ENCODE measurements around the gene USP44.
A peak's percentile ranks its signal among the peaks of the same experiment; 100 is the strongest.

USP44 gene

DNA sequence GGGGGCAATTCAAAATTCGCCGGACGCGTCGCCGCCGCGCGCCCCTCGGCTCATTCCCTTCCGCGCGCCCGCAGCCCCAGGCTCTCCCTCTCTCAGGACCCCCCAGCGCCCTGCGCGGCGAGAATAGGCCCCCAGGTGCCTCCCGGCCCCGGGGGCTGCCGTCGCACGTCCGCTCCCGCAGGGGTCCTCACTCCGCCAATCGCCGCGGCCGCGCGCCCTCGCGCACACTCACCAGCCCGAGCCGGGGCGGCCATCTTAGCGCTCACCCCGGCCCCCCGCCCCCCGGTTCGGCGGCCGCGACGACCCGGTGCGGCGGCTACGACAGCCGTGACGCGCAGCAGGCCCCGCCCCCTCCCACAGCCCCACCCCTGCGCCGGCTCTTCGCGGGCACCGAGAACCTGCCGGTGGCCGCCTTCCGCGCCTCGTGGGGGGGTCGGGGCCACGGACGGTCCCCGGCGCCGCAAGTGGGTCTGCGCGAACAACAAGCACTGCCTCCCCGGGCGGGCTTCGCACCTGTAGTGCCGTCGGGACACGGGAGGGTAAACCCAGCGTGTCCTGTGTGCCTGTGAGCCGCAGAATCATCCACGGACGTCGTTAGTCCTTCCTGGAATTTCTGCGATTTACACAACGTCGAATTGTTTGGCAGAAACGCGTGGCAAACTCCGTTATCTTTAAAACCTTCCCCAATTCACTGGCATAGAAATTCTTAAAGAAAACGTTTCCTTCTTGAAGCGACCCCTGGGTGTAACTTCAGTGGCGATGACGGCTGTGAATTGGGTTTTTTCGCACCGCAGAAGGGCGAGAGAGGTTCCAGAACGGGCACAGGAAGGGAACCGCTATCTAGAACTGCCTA, 2.5 kb downstream of the USP44 start:
- DNase-seq (ENCODE audit: low read depth in 3 of 3): peak; percentile 42 to 64 (median 45)

DNA sequence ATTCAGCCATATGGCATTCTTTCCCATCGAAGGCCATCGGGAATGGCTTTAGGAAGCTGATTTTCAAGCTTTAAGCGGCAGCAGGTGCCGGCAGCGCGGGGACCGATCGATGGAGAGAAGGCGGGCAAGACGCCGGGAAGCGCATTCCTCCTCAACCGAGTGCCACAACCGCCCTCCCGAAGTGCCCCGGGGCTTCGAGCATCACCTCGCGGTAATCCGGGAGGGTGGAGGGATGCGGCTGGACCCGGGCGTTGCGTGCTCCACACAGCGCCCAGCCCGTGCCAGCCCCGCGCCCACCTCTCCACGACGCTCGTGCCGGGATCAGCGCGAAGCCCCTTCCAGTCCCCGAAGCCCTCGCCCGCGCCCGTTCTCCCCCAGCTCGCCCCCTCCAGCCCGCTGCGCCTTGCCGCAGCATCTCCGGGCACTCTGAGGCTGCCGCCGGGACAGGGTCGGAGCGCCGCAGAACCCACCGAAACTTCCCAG, 3.2 kb downstream of the USP44 start:
- peak in 2 of 3 experiments; percentile 7 to 27 for DNase-seq (ENCODE audit: low read depth in 3 of 3)

DNA sequence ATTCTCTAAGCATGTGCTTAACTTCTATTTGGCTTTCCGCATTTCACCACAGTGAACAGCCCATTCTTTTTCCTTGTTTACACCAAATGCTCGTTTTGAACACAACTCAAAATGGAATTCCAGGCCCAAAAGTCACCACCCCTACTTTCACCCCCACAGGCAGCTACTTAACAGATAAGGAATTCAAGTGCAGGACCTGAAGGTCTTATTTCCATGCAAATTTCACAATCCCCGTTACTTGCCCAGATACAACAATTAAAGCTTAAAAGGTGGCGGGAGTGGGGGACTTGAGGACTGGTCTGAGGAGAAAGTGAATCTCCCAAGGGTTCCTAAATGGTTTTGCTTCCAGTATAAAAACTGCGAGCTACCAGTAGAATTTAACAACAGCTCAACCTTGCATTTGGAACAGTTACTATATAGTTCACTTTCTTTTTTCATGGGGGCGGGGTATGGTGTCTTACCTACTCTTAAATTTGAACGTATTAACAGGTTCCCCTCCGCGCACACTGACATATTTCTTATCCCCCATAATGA, 3.7 kb downstream of the USP44 start:
- no peak for DNase-seq (ENCODE audit: low read depth in 3 of 3)

DNA sequence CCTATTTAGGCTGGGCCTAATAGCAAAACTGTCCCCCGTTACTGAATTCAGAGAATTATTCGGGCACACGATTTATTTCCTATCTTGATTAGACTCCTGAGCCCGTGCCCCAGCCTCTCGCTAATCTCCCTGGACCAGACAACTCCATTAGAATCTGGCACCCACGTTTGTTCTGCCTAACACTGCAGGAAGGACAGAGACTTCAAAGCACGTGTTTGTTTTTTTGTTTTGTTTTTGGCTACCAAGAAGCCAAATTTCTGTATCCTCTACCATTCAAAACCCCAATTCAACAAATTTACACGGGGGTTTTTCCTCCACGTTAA, 4.8 kb downstream of the USP44 start:
- DNase-seq (ENCODE audit: low read depth in 3 of 3): no peak

DNA sequence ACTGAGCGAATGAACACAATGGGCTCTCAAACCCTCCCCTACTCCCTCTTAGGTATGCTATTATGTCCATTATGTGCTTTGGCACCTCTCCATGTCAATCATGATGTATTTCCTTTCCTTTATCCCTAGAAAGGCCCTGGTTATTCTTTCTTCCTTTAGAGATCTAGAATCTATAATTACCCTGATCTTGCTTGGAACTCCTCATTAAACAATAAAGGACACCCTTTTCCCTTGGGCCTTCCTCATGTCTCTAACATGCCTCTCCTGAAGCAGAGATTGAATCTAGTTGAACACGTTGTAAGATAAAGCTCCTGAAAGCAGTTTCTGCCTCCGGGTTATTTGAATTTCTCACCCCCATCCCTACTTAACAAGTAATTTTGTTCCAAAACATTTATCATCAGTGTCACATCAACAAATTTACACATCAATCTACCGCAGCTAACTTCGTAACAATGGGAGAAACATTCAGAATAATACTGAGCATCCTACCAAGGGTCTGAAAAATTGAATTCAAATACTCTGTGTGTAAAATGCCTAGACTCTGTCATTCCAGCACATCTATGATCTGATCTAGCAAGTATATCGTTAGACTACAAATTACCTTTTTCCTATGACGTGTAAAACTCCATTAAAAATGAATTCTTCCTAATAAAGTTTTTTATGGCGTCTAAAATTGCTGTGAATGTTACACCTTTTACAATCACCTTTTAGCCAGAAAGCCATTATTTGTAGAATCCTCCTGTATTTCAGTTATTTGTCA, 5.4 kb downstream of the USP44 start:
- no peak for DNase-seq (ENCODE audit: low read depth in 3 of 3)

DNA sequence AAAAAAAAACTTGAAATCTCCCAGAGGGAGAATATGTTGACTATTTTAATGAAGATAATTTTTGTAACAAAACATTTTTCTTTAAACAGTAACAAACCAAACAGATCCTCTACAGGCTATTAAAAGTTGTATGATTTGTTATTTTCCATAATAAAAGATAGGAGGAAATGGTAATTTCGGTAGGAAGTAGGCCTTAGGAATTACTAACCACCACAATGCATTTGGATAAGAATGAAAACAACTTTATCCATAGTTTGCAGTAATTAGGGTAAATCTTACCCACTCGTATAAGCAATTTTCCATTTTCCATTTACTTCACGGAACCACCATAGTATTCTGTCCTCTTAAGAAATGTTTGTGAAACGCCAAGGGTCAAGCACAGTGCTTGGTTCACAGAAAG, 6.0 kb downstream of the USP44 start:
- DNase-seq (ENCODE audit: low read depth in 3 of 3): no peak

DNA sequence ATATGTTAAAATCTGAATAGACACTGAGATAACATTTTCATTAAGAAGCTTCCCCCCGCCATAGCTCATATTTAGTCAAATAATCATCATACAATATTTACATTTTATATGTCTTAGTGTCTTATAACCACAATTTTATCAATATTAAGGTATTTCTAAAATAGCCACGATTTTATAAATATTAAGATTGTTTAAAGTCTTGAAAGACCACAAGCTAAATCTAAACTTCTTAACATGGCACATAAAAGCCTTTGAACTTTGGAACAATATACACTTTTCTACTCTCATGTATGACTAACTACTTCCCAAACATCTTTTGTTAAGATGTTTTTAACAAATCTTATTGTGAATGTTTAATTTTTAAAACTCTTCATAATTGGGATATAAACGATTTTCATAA, 6.5 kb downstream of the USP44 start:
- no peak for DNase-seq (ENCODE audit: low read depth in 3 of 3)

DNA sequence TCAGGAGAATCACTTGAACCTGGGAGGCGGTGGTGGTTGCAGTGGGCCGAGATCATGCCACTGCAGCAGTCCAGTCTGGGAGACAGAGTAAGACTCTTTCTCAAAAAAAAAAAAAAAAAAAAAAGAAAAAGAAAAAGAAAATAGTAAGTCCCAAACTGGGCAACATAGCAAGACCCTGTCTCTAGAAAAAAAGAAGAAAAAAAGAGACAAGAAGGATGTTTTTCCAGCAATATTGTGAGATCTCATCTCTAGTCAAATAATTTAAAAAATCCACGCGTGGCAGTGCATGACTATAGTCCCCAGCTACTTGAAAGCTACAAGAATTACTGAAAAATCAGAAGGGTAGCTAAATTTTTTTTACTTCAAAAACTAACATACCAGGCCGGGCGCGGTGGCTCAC, 8.0 kb downstream of the USP44 start:
- DNase-seq (ENCODE audit: low read depth in 3 of 3): no peak

DNA sequence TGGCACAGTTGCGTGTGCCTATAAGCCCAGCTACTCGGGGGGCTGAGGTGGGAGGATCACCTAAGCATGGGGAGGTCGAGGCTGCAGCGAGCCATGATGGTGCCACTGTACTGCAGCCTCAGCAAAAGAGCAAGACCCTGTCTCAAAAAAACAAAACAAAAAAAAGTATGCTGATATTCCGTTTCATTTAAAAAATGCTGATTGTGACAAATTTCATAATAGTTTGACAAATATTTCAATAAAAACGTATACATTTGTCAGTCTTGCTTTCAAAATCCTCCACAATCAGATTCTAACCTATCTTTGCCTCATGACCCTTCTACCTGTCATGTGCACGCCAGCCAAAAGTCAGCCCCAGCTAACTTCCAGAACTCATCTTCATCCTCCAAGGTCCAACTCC, 9.8 kb downstream of the USP44 start:
- no peak for DNase-seq (ENCODE audit: low read depth in 3 of 3)

DNA sequence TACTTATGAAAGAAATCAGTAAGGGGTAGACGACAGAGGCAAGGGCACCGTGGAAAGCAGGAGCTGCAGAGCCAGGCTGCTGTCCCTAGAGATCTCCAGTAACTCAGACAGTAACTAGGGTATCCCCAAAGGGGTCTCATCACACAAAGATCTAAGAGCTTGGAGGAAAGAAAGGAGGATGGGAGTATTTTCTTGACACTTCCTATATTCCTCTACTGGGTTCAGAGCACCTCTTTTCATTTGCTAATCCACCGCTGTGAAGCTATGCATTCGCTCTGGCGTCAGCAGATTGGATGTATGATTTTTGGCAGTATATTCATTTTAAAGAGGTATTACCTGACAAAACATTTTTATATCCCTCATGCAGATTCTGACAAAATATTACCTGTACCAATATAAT, 12.6 kb downstream of the USP44 start:
- no peak for DNase-seq (ENCODE audit: low read depth in 3 of 3)

DNA sequence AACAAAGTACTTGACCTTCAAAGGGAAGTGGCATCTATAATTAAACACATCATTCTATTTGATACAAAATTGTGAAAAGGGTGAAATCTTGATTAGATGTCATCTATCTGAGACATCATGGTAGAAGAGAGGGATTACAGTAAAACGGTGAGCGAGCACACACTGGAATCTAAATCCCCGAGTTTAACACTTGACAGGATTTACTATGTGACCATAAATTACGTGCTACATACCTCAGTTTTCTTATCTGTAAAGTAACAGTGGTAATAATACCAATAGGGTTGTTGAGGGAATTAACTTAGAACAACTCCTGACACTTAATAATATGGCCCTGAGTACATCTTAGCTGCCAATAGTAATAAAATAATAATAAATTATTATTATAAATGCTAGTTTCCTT, 13.3 kb downstream of the USP44 start:
- no peak for DNase-seq (ENCODE audit: low read depth in 3 of 3)

DNA sequence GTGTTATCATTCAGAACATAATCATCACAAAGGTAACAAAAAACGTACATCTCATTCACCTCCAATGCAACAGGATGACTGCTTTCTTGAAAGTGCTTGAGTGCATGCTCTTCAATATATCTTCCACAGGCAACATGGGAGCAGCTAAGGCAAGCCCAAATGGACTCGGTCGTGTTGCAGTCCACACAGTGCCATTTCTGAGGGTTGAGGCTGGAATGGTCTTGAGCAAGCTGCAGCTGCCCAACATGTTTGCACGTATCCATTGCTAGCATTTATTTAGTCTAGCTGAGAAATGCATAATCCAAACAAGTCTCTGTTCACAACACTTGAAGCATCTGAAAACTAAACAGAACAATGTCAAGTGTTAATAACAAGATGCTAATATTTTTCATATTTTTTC, 17.3 kb downstream of the USP44 start:
- no peak for DNase-seq (ENCODE audit: low read depth in 3 of 3)

DNA sequence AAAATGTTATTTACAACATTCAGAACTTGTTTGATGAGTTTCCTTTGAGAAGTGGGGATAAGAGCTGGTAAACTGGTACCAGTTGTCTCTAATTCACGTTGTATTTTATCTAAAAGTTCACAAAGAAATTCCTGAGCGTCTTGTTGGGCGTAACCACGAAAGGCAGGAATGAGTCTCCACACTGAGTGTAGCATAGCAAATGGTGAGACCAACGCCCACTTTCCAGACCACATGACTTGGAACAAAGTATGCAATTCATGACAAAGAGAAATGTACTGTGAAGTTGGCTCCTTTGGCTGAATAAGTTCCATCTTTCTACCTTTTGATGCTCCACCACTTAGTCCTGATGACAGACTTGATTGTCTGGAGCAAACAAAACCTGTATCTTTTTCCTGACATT, 18.4 kb downstream of the USP44 start:
- DNase-seq (ENCODE audit: low read depth in 3 of 3): peak in 1 of 3 experiments; percentile 7

DNA sequence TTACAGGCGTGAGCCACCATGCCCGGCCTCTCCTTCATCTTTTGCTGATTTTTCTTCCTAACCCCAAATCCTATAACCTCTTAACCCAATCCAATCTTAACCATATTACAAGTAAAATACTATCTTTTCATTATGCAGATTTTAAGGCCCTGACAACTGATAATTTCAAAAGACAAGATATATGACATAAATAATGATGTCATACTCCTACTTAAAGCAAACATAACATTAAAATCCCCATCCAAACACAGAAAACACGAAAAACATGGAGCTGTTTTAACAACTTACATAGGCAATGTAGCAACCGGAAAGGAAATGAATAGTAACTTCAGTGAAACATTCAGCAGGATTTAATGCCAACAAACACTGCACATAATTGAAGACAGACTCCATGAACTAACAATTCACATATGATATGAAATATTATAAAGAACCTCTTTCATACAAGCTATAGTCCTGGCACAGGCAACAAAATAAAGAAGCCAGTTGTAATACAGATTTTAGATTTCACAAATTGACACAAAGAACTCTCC, 21.5 kb downstream of the USP44 start:
- DNase-seq (ENCODE audit: low read depth in 3 of 3): no peak

DNA sequence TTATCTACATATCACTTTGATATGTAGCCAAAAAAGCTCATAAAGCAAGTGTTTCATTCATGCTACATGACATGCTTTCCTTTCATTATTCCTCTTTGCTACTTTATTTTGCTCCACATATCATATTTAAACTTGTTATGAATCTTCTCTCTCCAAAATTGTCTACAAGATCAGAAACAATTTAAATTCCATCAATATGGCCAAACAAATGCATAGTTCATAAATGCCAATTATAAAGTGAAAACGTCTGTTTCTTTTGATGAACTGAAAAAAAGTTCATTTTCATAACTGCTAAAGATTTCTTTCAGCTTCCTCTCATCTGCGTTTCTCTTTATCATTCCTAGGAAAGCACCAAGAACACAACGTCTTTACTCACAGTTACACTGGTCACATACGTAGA, 22.8 kb downstream of the USP44 start:
- DNase-seq (ENCODE audit: low read depth in 3 of 3): no peak

DNA sequence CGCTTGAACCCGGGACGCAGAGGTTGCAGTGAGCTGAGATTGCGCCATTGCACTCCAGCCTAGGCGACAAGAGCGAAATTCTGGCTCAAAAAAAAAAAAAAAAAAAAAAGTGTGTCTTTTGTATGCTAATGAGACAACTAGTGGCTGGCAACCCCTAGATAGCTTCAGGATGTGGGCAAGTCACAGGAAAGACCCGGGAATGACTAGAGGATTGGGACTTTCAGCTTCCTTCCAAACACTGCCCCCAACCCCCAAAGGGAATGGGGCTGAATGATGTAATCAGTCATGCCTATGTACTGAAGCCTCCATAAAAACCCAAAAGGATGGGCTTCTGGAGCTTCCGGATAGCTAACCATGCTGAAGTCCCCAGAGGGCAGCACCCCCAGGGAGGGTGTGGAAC, 28.6 kb downstream of the USP44 start:
- DNase-seq (ENCODE audit: low read depth in 3 of 3): no peak

DNA sequence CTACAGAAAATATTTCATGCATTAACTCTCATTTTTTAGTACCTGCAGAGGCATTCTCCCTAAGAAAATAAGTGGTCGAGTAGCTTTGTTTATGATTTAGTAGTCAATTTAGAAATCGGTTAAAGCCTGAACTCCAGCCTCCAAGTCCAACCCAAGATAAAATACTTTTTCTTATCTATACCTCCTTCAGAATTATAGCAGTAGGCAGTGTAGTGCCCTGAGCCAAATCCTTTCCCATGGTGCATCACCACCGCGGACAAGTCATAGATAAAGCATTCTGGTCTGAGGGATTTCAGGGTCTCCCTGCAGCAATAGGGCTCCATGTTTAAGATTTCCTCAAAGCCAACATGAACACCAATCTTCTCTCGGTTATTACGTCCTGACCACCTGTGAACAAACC, 30.5 kb downstream of the USP44 start:
- no peak for DNase-seq (ENCODE audit: low read depth in 3 of 3)

DNA sequence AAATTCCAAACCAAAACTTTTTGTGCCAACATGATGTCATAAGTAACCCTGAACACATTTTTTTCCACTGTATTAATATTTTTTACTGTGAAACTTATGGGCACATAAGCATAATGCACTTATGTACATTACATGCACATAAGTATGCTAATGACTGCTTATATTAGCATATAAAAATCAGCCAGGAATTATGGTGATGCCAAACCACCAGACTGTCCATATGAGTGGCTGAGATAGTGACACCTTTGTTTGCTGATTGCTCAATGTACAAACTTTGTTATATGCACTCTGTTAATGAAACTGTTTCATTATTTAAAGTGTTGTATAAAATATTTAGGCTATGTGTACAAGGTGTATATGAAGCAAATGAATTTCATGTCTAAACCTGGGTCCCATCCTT, 32.3 kb downstream of the USP44 start:
- no peak for DNase-seq (ENCODE audit: low read depth in 3 of 3)

DNA sequence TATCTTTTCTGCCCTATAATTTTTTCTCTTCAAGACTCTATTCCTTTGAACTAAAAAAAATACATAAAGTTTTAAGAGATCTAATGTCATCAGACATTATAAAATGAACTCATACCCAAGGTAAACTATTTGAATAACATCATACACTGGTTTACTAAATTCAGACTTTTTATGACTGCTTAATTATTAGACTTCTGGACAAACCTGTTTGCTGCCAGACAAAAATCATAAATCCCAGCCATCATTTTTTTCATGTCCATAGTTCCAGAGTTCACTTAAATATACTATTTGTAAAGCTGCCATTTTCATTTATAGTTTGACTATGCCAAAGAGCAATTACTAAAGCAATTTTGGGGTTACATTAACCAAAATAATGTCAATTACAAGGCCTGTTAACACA, 34.0 kb downstream of the USP44 start:
- no peak for DNase-seq (ENCODE audit: low read depth in 3 of 3)

DNA sequence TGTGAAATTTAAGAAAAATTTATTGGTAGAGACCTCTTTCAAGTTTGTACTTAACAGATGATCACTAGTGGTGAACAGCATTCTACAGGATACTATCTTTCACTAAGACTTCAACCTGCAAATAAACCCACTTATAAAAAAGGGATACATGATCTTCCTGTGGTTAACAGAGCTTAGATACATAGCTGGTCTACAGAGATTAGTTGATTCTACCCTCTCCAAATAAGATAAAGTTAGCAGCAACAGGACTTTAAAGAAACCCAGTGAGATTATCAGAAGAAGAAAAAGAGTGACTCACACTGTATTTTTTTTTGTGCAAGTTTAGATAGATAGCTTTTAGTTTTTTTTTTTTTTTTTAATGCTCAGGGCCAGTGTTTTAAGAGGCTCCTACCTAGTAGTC, 34.5 kb downstream of the USP44 start:
- DNase-seq (ENCODE audit: low read depth in 3 of 3): no peak

DNA sequence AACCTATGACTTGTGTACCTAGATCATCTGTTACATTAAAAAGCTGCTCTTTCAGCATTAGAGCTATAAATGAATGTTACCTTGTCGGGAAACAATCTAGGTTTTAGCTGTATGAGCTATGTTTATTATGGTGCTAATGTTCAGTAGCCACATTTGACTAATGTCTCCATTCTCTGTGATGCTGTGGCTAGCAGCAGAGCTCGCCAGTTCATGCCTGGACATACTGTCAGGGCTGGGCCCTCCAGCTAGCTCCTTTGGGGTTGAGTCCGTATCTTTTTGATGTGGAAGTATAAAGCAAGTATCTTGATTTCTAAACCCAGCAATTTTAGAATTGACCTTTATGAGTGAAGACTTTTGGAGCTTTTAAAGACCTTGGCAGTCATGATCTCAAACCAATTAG, 36.1 kb downstream of the USP44 start:
- no peak for DNase-seq (ENCODE audit: low read depth in 3 of 3)

DNA sequence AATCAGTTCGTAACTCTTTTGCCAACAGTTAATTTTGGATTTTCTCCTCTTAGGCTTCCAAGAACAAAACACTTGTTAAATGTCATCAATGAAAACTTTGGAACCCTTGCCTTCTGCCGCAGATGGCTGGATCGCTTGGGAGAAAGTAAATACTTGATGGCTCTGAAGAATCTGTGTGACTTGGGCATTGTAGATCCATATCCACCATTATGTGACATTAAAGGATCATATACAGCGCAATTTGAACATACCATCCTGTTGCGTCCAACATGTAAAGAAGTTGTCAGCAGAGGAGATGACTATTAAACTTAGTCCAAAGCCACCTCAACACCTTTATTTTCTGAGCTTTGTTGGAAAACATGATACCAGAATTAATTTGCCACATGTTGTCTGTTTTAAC, 37.7 kb downstream of the USP44 start:
- no peak for DNase-seq (ENCODE audit: low read depth in 3 of 3)

DNA sequence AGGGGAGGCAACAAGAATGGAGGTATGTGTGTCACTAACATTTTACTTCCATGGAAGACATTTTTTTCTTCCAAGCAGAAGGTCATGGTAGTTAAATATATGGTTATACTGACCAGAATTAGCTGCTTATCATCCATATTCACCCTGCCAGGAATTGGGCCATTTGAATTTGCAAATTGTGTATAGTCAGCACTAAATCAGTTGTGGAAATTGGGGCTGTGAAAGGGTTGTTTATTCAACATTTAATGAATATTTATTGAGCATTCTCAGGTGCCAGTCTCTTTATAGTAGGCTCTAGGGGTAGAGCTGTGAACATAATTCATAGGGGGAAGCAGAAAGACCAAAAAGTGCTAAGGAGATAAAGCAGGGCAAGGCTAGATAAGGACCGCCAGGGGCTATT, 39.3 kb downstream of the USP44 start:
- no peak for DNase-seq (ENCODE audit: low read depth in 3 of 3)

Measured in stimulated activated CD4-positive, alpha-beta T cell treated with anti-CD3 and anti-CD28 coated beads, TNF-alpha, amount 100 ng/mL, for 24 hours (primary cell).